Central memory CD8-positive, alpha-beta T cell (primary cell): ENCODE data around the gene GRIP2.

ENCODE experiments used
- ATAC-seq: fragments of 150-1000 bp; cut with Tn5 transposase; replicated peaks from 2 replicates; pipeline ENCODE4 v1.10.0; 2022; ENCODE audit warnings: mild to moderate bottlenecking, moderate FRiP score, moderate number of reproducible peaks; ENCODE audit not compliant: poor library complexity, severe bottlenecking; ENCODE audit errors: extremely low read depth
- DNase-seq, 2 donors: peaks; one replicate each; pipeline ENCODE4 v3.0.0; 2021; ENCODE audit warnings: low spot score in 2 of 2
- H3K27ac Mint-ChIP-seq: one replicate; pipeline ENCODE4 v1.8.0; 2022; ENCODE audit warnings: low read depth, mild to moderate bottlenecking, moderate library complexity, mixed read lengths
- H3K27me3 Mint-ChIP-seq: one replicate; pipeline ENCODE4 v1.8.0; 2022; ENCODE audit warnings: mixed read lengths
- H3K36me3 Mint-ChIP-seq: one replicate; pipeline ENCODE4 v1.8.0; 2022; ENCODE audit warnings: mild to moderate bottlenecking, moderate library complexity, mixed read lengths; ENCODE audit not compliant: insufficient read depth
- H3K4me1 Mint-ChIP-seq: one replicate; pipeline ENCODE4 v1.8.0; 2022; ENCODE audit warnings: mixed read lengths
- H3K4me3 Mint-ChIP-seq: one replicate; pipeline ENCODE4 v1.8.0; 2022; ENCODE audit warnings: mild to moderate bottlenecking, moderate library complexity, mixed read lengths
- H3K9me3 Mint-ChIP-seq: one replicate; pipeline ENCODE4 v1.8.0; 2022; ENCODE audit warnings: mixed read lengths

Gene GRIP2

GRCh38 chr3:14539742-14540491 lies at the start of gene GRIP2:
TSS of gene GRIP2 (minus strand) at chr3:14540342. CDS start at chr3:14540308, 34 bp downstream.
- Mint-ChIP-seq H3K9me3 (no peaks in the 10 kb centered on the region), H3K27ac (no peak within 1 kb of the TSS), H3K36me3 (no peaks in the 10 kb centered on the region), H3K4me1 (no peaks in the 10 kb centered on the region), H3K4me3 (no peak within 1 kb of the TSS), H3K27me3 (peaks cover 16% of the 10 kb centered on the region)
- no peak for ATAC-seq
- DNase-seq, result no peak

DNA sequence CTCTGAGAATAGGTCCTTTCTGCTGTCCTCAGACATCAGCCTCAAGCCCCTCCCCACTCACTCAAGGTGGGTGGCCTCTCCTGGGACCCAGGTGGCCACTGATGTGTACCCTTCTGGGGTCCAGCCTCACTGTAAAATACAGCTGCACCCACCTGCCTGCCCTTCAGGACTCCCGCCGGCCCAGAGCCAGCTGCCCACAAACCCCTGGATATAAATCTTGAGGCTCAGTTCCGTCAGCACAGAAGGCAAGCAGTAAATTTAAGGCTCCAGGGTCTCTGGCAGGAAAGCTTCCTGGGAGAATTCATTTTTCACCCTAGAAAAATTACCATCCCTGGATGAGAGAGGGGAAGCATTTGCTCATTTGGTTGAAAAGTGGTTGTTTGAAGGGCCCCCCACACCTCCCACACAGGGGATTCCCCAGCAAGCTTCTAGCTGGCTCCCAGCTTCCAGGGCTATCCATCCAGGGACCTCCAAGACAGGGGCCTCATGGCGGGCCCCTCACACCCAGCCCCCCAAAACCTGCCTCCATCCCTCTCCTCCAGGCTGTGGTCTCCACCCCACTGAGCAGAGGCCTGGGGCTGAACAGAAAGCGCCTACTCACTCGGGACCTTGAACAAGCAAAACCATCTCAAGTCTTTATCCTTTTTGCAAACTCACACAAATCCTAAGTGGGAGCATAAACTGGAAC lies 48.4 kb upstream of the GRIP2 start:
- no peak for DNase-seq
- Mint-ChIP-seq H3K4me3 (no peak overlapping the region), H3K36me3 (no peaks in the 10 kb centered on the region), H3K4me1 (no peaks in the 10 kb centered on the region), H3K27ac (no peak overlapping the region), H3K27me3 (peaks cover 87% of the 10 kb centered on the region), H3K9me3 (no peaks in the 10 kb centered on the region)
- no peak for ATAC-seq

DNA sequence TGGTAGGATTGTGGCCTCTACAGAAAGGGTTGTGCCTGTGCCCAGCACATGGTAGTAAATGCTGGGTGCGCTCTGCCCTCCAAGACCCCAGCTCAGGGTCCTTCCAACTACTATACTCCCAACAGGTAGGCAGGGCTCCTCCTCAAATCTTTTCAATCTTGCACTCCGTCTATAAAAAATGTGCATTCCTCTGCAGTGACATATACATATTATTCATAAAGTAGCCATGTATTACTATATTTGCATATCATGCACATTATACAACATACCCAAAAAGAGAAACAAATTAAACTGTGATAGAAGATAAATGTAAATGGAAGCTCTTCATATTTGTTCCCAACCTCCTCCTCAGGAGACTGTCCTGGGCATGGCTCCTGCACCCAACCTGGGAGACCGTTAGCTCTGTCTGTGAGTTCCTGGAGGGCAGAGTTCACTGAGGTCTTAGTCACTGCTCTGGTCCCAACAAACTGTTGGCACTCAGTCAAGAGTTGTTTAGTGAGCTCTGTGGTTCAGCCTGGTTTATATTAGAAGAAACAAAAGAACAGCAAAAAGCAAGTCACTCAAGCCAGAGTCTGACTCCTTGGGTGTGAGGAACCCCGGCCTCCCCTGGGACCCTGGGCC lies 47.7 kb upstream of the GRIP2 start:
- no peak for DNase-seq
- H3K4me1 Mint-ChIP-seq, result no peaks in the 10 kb centered on the region
- H3K27me3 Mint-ChIP-seq, result peaks cover 84% of the 10 kb centered on the region
- no peak overlapping the region for H3K4me3 Mint-ChIP-seq
- no peaks in the 10 kb centered on the region for H3K36me3 Mint-ChIP-seq
- H3K9me3 Mint-ChIP-seq, result no peaks in the 10 kb centered on the region
- no peak overlapping the region for H3K27ac Mint-ChIP-seq
- ATAC-seq, result no peak

DNA sequence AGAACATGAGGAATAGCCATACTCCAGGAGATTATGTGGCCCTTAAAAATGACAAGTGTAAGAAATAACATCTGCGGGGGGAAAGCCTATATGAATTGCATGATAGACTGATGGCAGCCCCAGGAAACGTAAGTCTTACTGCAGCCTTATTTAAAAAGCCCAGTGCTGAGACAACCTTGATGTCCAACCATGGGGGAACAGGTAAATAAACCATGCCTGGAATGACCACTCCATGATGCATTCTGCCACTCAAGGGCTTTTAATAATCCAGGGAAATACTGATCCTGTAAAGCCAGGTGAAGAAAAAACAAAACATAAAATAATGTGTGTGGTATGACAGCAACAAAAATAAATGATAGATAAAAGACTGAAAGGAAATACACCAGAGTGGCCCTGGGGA lies 46.5 kb upstream of the GRIP2 start:
- H3K27ac Mint-ChIP-seq, result no peak overlapping the region

GRCh38 chr3:14583548-14584091 lies 43.5 kb upstream of the GRIP2 start:
- ATAC-seq (no peak), DNase-seq (no peak)
- Mint-ChIP-seq H3K27me3 (peaks cover 84% of the 10 kb centered on the region), H3K36me3 (no peaks in the 10 kb centered on the region), H3K4me3 (no peak overlapping the region), H3K9me3 (no peaks in the 10 kb centered on the region), H3K4me1 (no peaks in the 10 kb centered on the region), H3K27ac (no peak overlapping the region)

More for the DNA sequence above, 46.5 kb upstream of the GRIP2 start:
- H3K4me3 Mint-ChIP-seq, result no peak overlapping the region
- no peaks in the 10 kb centered on the region for H3K36me3 Mint-ChIP-seq
- no peaks in the 10 kb centered on the region for H3K9me3 Mint-ChIP-seq
- ATAC-seq (no peak), DNase-seq (no peak)
- no peaks in the 10 kb centered on the region for H3K4me1 Mint-ChIP-seq
- peaks cover 86% of the 10 kb centered on the region for H3K27me3 Mint-ChIP-seq

DNA sequence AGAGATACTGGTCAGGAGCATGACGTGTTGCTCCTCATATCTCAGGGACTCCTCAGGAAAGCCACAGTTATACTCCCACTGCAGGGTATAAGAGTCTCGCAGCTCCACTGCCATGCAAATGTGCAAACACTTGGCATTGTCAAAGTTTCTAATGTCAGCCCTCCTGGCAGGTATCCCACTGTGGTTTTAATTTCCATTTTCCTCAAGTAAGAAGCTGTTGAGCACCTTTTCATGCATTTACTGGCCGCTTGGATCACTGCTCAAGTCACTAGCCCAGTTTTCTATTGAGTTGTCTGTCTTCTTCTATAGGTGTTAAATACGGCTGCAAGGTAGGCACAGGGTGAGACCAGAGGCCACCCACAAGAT lies 41.9 kb upstream of the GRIP2 start:
- no peak for ATAC-seq
- H3K27me3 Mint-ChIP-seq, result peaks cover 80% of the 10 kb centered on the region

DNA sequence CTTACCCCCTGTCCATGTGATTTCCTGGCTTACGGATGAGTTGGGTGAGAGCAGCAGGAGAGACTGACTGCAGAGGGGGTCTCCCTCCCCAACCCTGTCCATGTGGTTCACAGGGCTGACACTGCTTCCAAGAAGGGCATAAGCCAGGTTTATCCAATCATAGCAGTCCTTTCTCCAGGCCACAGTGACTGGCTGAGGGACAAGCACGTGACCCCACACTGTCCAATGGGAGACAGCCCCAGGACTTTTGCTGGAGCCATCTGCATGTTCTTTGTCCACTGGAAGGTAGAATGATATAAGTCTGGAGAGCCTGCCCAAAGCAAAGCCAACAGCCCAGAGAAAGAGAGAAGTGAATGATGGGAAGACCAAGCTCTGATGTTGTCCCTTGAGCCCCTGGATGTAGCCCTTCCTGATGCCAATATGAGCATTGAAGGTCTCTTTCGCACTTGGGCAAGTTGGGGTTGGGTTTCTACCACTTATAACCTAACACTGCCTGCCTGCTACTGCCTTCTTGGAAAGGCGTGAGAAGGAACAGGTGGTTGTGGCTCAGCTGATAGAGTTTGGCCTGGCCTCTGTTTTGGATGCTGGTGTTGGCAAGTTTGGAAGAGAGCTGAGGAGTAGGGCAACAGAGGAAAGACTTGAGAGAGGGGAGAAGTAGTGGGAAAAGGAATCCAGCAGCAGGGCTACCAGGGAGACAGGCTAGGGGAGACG lies 41.3 kb upstream of the GRIP2 start:
- Mint-ChIP-seq H3K36me3 (no peaks in the 10 kb centered on the region), H3K9me3 (no peaks in the 10 kb centered on the region), H3K27me3 (peaks cover 83% of the 10 kb centered on the region), H3K27ac (no peak overlapping the region), H3K4me3 (no peak overlapping the region), H3K4me1 (no peaks in the 10 kb centered on the region)
- DNase-seq, result no peak
- no peak for ATAC-seq

More for the DNA sequence above, 41.9 kb upstream of the GRIP2 start:
- H3K4me3 Mint-ChIP-seq, result no peak overlapping the region
- no peaks in the 10 kb centered on the region for H3K36me3 Mint-ChIP-seq
- H3K4me1 Mint-ChIP-seq, result no peaks in the 10 kb centered on the region
- no peaks in the 10 kb centered on the region for H3K9me3 Mint-ChIP-seq
- no peak overlapping the region for H3K27ac Mint-ChIP-seq
- no peak for DNase-seq

DNA sequence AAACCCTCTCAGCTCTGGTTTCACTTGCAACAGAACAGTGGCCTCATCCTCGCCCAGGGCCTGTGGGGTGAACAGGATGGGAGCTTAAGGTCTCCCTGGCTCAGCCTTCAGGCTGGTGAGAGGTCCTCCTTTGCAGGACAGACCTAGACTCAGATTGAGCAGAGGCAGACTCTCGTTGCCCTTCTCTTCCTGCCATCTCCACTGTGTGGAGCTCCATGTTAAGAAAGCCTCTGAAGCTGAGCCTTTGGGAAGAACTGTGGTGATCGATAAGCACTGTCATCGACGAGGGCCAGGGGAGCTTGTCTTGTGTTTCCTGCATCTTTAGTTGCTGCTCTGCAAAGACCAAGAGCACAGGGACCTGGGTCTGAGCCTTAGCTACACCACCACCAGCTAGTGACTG lies 37.8 kb upstream of the GRIP2 start:
- DNase-seq (no peak), ATAC-seq (no peak)
- Mint-ChIP-seq H3K4me1 (no peaks in the 10 kb centered on the region), H3K9me3 (no peaks in the 10 kb centered on the region), H3K36me3 (no peaks in the 10 kb centered on the region), H3K27ac (no peak overlapping the region), H3K27me3 (peaks cover 78% of the 10 kb centered on the region), H3K4me3 (no peak overlapping the region)

- no peaks in the 10 kb centered on the region for H3K4me1 Mint-ChIP-seq
- H3K9me3 Mint-ChIP-seq, result no peaks in the 10 kb centered on the region
- no peak overlapping the region for H3K27ac Mint-ChIP-seq
- H3K27me3 Mint-ChIP-seq, result peaks cover 73% of the 10 kb centered on the region
- H3K36me3 Mint-ChIP-seq, result no peaks in the 10 kb centered on the region
- no peak overlapping the region for H3K4me3 Mint-ChIP-seq
- no peak for ATAC-seq
- no peak for DNase-seq
Observed at GRCh38 chr3:14576163-14576562, 36.0 kb upstream of the GRIP2 start.

DNA sequence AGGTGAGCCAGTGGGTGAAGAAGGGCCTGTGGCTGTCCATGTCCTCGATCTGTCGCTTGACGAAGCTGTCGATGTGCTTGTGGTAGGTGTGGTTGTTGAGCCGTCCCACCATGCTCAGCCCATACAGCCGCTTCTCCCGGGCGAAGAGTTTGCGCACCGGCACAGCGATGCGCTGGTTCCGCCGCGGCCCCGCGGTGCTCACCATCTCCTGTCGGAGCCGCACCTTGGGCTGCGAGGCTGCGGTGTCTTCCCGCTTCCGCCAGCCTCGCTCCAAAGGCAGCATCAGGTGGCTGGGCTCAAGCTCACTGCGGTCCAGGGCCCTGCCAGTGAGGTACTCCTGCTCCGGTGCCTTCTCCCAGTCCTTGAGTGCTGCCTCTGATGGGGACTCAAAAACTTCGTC lies 34.0 kb upstream of the GRIP2 start:
- ATAC-seq (no peak), DNase-seq (no peak)
- Mint-ChIP-seq H3K4me3 (no peak overlapping the region), H3K36me3 (no peaks in the 10 kb centered on the region), H3K27me3 (peaks cover 57% of the 10 kb centered on the region), H3K4me1 (no peaks in the 10 kb centered on the region), H3K9me3 (no peaks in the 10 kb centered on the region), H3K27ac (no peak overlapping the region)

DNA sequence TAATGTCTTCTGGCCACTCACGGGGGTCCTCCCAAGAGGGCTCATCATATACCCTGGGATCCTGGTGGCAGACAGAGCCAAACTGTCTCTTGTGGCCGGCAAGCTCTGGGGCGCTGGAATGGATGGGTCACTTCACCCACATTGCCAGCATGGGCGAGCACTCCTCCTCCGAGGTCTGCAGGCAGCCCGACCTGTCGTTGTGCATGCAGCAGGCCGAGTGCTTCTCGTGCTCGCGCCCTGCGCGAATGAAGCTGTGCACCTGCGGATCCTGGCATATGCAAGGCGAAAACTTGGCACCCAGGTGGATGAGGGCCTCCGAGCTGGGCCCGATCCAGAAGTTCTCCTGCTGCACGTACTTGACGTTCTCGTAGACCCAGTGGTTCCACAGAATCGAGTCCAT lies 33.6 kb upstream of the GRIP2 start:
- DNase-seq, result no peak
- Mint-ChIP-seq H3K9me3 (no peaks in the 10 kb centered on the region), H3K27me3 (peaks cover 52% of the 10 kb centered on the region), H3K27ac (no peak overlapping the region), H3K4me1 (no peaks in the 10 kb centered on the region), H3K4me3 (no peak overlapping the region), H3K36me3 (no peaks in the 10 kb centered on the region)
- no peak for ATAC-seq

- Mint-ChIP-seq H3K27ac (no peak overlapping the region), H3K4me1 (no peaks in the 10 kb centered on the region), H3K27me3 (peaks cover 59% of the 10 kb centered on the region), H3K36me3 (no peaks in the 10 kb centered on the region), H3K9me3 (no peaks in the 10 kb centered on the region), H3K4me3 (no peak overlapping the region)
- ATAC-seq (no peak), DNase-seq (no peak)
Observed at GRCh38 chr3:14570864-14571263, 30.7 kb upstream of the GRIP2 start.
